ENCODE measurements around the gene LAMC3. TPM values are rescaled to one million over a fixed set of nuclear protein-coding genes. Genes with fewer than 3 reads are reported as not detected.
A peak's percentile ranks its signal among the peaks of the same experiment; 100 is the strongest.
"Not testable (repeated sequence)": the region's sequence is repeated elsewhere in the genome, so short reads cannot be mapped to it uniquely, and the experiment has no call there.

LAMC3 gene
- total RNA-seq, 2 experiments from 2014 or later = 0.69 to 0.98 TPM

GRCh38 chr9:131092030-131092429 lies 83.1 kb downstream of the LAMC3 start:
- H3K4me3 Mint-ChIP-seq = no peak overlapping the region
- no peaks in the 10 kb centered on the region for H3K36me3 Mint-ChIP-seq (ENCODE audit: low read depth)
- CTCF ChIA-PET = no interaction called here
- H3K27ac Mint-ChIP-seq = no peak overlapping the region
- intact Hi-C loops (cut with micrococcal nuclease) = no loop called here
- peaks cover 3% of the 10 kb centered on the region for H3K4me1 Mint-ChIP-seq (ENCODE audit: low read depth)
- no peak for DNase-seq
- peaks cover 22% of the 10 kb centered on the region for H3K27me3 Mint-ChIP-seq (ENCODE audit: low read depth)
- H3K9me3 Mint-ChIP-seq = no peaks in the 10 kb centered on the region

- H3K4me1 Mint-ChIP-seq (ENCODE audit: low read depth) = peaks cover 3% of the 10 kb centered on the region
- H3K4me3 Mint-ChIP-seq = no peak overlapping the region
- CTCF ChIA-PET = no interaction called here
- H3K9me3 Mint-ChIP-seq = no peaks in the 10 kb centered on the region
- H3K27me3 Mint-ChIP-seq (ENCODE audit: low read depth) = peaks cover 28% of the 10 kb centered on the region
- no peaks in the 10 kb centered on the region for H3K36me3 Mint-ChIP-seq (ENCODE audit: low read depth)
- no peak overlapping the region for H3K27ac Mint-ChIP-seq
- intact Hi-C loops (cut with micrococcal nuclease) = no loop called here
- DNase-seq = no peak
Measured at GRCh38 chr9:131092548-131093440, 83.8 kb downstream of the LAMC3 start.

DNA sequence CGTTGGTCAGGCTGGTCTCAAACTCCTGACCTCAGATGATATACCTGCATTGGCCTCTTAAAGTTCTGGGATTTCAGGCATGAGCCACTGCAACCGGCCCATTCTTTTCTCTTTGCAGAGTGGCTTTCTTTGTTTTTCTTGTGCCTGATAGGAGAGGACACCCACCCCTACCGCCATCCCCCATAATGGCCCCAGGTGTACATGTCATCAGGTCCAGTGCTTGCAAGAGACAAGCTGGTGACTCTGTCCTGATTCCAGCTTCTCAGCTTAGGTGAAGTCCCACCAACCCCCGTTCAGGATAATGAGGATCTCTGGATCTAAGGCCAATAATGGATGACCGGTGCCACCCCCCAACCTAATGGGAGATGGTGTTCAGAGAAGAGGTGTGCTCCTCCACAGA lies 85.0 kb downstream of the LAMC3 start:
- Mint-ChIP-seq H3K9me3 (no peaks in the 10 kb centered on the region), H3K27me3 (ENCODE audit: low read depth) (peaks cover 28% of the 10 kb centered on the region), H3K36me3 (ENCODE audit: low read depth) (no peaks in the 10 kb centered on the region), H3K27ac (no peak overlapping the region), H3K4me3 (no peak overlapping the region), H3K4me1 (ENCODE audit: low read depth) (peaks cover 3% of the 10 kb centered on the region)
- CTCF ChIA-PET = no interaction called here
- intact Hi-C loops (cut with micrococcal nuclease) = no loop called here
- no peak for DNase-seq

GRCh38 chr9:131094622-131095021 lies 85.6 kb downstream of the LAMC3 start:
- Mint-ChIP-seq H3K36me3 (ENCODE audit: low read depth) (no peaks in the 10 kb centered on the region), H3K9me3 (no peaks in the 10 kb centered on the region), H3K4me1 (ENCODE audit: low read depth) (peaks cover 3% of the 10 kb centered on the region), H3K4me3 (no peak overlapping the region), H3K27me3 (ENCODE audit: low read depth) (peaks cover 28% of the 10 kb centered on the region), H3K27ac (no peak overlapping the region)
- no peak for DNase-seq
- CTCF ChIA-PET = interaction anchor here (1.3 kb wide), 1 partner anchor 48 kb away, joined by 3 read pairs; no protein-coding TSS in a partner anchor
- intact Hi-C loops (cut with micrococcal nuclease) = no loop called here

GRCh38 chr9:131095666-131096268 lies 86.8 kb downstream of the LAMC3 start:
- Mint-ChIP-seq H3K4me3 (peak overlapping the region; percentile 62), H3K27me3 (ENCODE audit: low read depth) (peaks cover 28% of the 10 kb centered on the region), H3K36me3 (ENCODE audit: low read depth) (no peaks in the 10 kb centered on the region), H3K27ac (no peak overlapping the region), H3K4me1 (ENCODE audit: low read depth) (peaks cover 3% of the 10 kb centered on the region), H3K9me3 (no peaks in the 10 kb centered on the region)
- no peak for DNase-seq
- CTCF ChIA-PET = interaction anchor here (1.3 kb wide), 1 partner anchor 50 kb away, joined by 3 read pairs; no protein-coding TSS in a partner anchor
- intact Hi-C loops (cut with micrococcal nuclease) = no loop called here

DNA sequence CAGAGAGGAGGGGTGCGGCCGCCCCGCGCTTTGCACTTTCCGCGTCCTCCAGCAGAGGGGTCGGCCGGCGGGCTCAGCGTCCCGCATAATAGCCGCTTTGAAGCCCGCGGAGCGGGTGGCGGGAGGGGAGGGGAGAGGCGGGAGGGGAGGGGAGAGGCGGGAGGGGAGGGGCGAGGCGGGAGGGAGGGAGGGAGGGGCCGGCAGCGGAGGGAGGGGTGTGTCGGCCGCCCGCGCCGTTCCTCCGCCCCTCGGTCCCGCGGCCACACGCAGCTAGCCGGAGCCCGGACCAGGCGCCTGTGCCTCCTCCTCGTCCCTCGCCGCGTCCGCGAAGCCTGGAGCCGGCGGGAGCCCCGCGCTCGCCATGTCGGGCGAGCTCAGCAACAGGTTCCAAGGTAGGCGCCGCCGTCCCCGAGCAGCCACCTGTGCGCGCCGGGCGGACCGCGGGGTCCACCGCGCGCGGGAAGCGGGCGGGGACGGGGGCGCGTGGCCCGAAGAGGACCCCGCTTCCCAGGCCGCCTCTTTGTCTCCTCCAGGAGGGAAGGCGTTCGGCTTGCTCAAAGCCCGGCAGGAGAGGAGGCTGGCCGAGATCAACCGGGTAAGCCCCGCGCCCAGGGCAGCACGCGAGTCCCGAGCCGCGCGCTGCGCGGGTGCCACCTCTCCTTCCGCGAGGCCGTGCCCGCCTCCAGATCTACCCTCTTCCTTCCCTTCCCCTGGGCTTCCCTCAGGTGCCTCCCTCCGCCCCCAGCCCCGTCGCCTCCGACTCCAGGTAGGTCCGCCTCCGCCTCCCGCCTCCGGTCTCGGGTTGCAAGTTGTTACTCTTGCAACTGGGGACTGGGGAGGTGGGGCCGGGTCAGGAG lies 87.5 kb downstream of the LAMC3 start, which contains the start of gene AIF1L:
AIF1L (plus strand) TSS at position 263 of the 857 bp plus-strand sequence; CDS start at position 362, 99 bp downstream.
- peaks cover 28% of the 10 kb centered on the region for H3K27me3 Mint-ChIP-seq (ENCODE audit: low read depth)
- peak within 1 kb of the TSS; percentile 62 for H3K4me3 Mint-ChIP-seq
- H3K4me1 Mint-ChIP-seq (ENCODE audit: low read depth) = peaks cover 3% of the 10 kb centered on the region
- CTCF ChIA-PET = interaction anchor here (0.6 kb wide), 1 partner anchor 91 kb away, joined by 4 read pairs; no protein-coding TSS in a partner anchor
- no peaks in the 10 kb centered on the region for H3K9me3 Mint-ChIP-seq
- DNase-seq = peak; percentile 43
- H3K27ac Mint-ChIP-seq = no peak within 1 kb of the TSS
- no peaks in the 10 kb centered on the region for H3K36me3 Mint-ChIP-seq (ENCODE audit: low read depth)
- intact Hi-C loops (cut with micrococcal nuclease) = no loop called here

GRCh38 chr9:131097126-131097947 lies 88.4 kb downstream of the LAMC3 start:
- CTCF ChIA-PET = interaction anchor here (0.6 kb wide), 1 partner anchor 91 kb away, joined by 4 read pairs; no protein-coding TSS in a partner anchor
- intact Hi-C loops (cut with micrococcal nuclease) = no loop called here
- peak overlapping the region; percentile 61 for H3K4me3 Mint-ChIP-seq
- H3K27me3 Mint-ChIP-seq (ENCODE audit: low read depth) = peaks cover 28% of the 10 kb centered on the region
- no peak overlapping the region for H3K27ac Mint-ChIP-seq
- no peak for DNase-seq
- no peaks in the 10 kb centered on the region for H3K9me3 Mint-ChIP-seq
- H3K4me1 Mint-ChIP-seq (ENCODE audit: low read depth) = peaks cover 3% of the 10 kb centered on the region
- no peaks in the 10 kb centered on the region for H3K36me3 Mint-ChIP-seq (ENCODE audit: low read depth)

GRCh38 chr9:131097948-131098278 lies 88.9 kb downstream of the LAMC3 start:
- no peaks in the 10 kb centered on the region for H3K36me3 Mint-ChIP-seq (ENCODE audit: low read depth)
- DNase-seq = no peak
- peaks cover 3% of the 10 kb centered on the region for H3K4me1 Mint-ChIP-seq (ENCODE audit: low read depth)
- intact Hi-C loops (cut with micrococcal nuclease) = no loop called here
- H3K9me3 Mint-ChIP-seq = no peaks in the 10 kb centered on the region
- H3K27ac Mint-ChIP-seq = no peak overlapping the region
- H3K4me3 Mint-ChIP-seq = no peak overlapping the region
- CTCF ChIA-PET = interaction anchor here (1.4 kb wide), 1 partner anchor 239 kb away, joined by 4 read pairs; no protein-coding TSS in a partner anchor
- peaks cover 28% of the 10 kb centered on the region for H3K27me3 Mint-ChIP-seq (ENCODE audit: low read depth)

DNA sequence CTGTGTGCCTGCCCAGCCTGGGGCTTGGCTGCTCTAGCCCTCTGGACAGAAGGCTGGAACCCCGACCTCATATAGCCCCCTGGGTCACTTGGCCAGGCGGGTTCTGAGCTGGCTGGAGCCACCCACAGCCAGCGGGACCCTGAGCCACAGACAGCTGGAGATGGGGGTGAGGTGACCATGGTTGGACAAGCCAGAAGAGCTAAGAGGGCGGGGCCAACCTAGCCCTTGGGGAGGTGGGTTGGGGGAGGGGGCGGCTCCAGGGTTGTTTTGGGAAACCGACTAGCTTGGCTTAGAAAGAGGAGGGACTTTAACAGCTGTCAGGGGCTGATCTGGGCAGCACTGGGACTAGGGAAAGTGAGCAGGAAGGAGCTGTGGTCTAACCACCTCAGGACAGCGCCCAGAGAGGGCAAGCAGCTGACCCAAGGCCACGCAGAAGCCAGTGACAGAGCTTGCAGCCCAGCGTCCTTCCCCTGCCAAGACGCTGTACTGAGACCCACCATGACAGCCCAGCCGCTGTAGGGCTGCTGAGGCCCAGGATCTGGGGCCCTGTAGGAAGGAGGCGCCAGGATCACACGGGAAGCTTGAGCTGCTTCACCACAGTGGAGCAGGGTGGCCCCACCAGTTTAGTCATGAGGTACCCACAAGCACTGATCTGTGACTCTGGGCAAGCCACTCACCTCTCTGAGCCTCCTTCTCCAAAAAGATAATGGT lies 89.6 kb downstream of the LAMC3 start:
- intact Hi-C loops (cut with micrococcal nuclease) = no loop called here
- no peak for DNase-seq
- peaks cover 3% of the 10 kb centered on the region for H3K4me1 Mint-ChIP-seq (ENCODE audit: low read depth)
- no peak overlapping the region for H3K4me3 Mint-ChIP-seq
- peaks cover 28% of the 10 kb centered on the region for H3K27me3 Mint-ChIP-seq (ENCODE audit: low read depth)
- H3K36me3 Mint-ChIP-seq (ENCODE audit: low read depth) = no peaks in the 10 kb centered on the region
- no peaks in the 10 kb centered on the region for H3K9me3 Mint-ChIP-seq
- CTCF ChIA-PET = interaction anchor here (1.0 to 1.4 kb wide), 3 partner anchors 41 to 492 kb away, joined by 3 to 4 read pairs (median 3); no protein-coding TSS in a partner anchor
- H3K27ac Mint-ChIP-seq = no peak overlapping the region

DNA sequence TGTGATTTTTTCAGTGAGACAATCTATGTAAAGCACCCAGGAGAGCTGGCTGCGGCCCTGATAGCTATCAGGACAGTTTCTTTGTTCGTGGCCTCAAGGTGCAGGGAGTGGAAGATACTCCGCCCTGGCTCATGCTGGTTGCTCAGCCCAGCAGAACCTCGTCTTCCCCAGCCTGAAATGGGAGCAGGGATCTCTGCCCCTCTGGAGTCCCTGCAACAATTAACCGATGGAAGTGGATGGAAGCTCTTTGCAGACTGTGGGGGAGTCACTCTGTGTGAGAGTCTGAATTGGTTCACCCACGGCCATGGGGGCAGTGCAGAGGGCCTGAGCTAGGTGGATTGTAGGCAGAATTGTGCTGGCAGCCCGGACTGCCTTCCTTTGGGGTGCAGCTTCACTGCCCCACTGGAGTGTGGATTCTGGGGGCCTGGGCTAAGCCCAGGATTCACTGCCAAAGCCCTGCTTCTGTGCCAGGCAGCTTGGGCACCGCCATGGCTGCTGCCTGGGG lies 90.2 kb downstream of the LAMC3 start:
- H3K27me3 Mint-ChIP-seq (ENCODE audit: low read depth) = peaks cover 26% of the 10 kb centered on the region
- H3K36me3 Mint-ChIP-seq (ENCODE audit: low read depth) = no peaks in the 10 kb centered on the region
- DNase-seq = no peak
- H3K4me1 Mint-ChIP-seq (ENCODE audit: low read depth) = peaks cover 3% of the 10 kb centered on the region
- no peak overlapping the region for H3K4me3 Mint-ChIP-seq
- intact Hi-C loops (cut with micrococcal nuclease) = no loop called here
- H3K27ac Mint-ChIP-seq = no peak overlapping the region
- CTCF ChIA-PET = interaction anchor here (1.0 to 1.4 kb wide), 3 partner anchors 42 to 493 kb away, joined by 3 to 4 read pairs (median 3); no protein-coding TSS in a partner anchor
- H3K9me3 Mint-ChIP-seq = no peaks in the 10 kb centered on the region

GRCh38 chr9:131099845-131100244 lies 90.9 kb downstream of the LAMC3 start:
- intact Hi-C loops (cut with micrococcal nuclease); H3K27ac Mint-ChIP-seq; H3K9me3 Mint-ChIP-seq; DNase-seq; H3K36me3 Mint-ChIP-seq (ENCODE audit: low read depth); H3K4me1 Mint-ChIP-seq (ENCODE audit: low read depth); H3K4me3 Mint-ChIP-seq: not testable (repeated sequence)
- H3K27me3 Mint-ChIP-seq (ENCODE audit: low read depth) = peaks cover 22% of the 10 kb centered on the region
- CTCF ChIA-PET = interaction anchor here (1.2 kb wide), 1 partner anchor 493 kb away, joined by 3 read pairs; no protein-coding TSS in a partner anchor
